NCI-H1930 (cell line): ENCODE measurements around the gene PAIP2B.

Experiments
- DNase-seq, 2 experiments: peaks; one replicate each; lab custom pipeline; 2025; lab: John Stamatoyannopoulos, UW

Gene PAIP2B

DNA sequence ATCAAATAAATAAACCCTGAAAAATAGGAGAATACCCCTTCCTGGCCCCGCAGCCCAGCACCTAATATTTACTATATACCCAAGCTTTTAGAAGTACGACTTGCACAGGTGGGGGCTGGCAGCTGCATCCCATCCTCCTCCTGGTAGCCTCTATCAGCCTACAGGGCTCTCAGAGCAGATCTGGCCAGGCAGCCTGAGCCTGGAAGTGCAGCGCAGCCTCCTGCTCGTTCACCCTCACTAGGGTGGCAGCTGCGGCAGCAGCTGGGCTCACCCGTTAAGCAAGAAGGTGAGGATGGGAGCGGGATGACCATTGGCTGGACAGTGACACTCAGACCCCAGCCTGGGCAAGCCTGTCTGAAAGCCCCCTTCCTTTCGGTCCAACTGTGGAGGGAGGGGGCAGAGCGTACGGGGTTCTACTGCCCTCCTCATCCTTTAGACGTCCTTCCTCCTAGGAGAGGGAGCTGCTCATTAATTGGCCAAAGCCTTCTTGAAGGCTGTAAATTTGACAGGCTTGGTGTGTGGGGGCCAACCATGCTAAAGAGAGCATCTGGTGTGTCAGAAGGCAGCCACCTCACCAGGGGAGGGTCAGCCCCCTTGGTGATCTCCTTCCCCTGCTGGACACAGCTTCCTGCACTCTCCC lies 73.2 kb downstream of the PAIP2B start:
- DNase-seq = no peak

DNA sequence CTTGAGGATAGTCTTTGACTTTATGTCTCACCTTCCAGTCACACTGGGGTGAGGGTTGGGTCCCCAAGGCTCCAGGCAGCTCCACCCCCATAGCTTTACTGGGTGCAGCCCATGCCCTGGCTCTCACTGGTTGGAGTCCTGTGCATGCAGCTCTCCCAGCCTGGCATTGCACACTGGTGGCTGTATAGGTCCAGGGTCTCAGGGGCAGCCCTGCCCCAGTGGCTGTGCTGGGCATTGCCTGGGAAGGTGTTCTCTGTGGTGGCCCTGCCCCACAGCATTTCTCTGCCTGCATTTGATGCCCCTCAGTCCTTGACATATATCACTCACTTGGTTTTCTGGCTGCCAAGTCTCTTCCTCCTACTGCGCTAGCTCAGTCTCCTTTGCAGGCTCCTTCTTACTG lies 75.3 kb downstream of the PAIP2B start:
- no peak for DNase-seq

DNA sequence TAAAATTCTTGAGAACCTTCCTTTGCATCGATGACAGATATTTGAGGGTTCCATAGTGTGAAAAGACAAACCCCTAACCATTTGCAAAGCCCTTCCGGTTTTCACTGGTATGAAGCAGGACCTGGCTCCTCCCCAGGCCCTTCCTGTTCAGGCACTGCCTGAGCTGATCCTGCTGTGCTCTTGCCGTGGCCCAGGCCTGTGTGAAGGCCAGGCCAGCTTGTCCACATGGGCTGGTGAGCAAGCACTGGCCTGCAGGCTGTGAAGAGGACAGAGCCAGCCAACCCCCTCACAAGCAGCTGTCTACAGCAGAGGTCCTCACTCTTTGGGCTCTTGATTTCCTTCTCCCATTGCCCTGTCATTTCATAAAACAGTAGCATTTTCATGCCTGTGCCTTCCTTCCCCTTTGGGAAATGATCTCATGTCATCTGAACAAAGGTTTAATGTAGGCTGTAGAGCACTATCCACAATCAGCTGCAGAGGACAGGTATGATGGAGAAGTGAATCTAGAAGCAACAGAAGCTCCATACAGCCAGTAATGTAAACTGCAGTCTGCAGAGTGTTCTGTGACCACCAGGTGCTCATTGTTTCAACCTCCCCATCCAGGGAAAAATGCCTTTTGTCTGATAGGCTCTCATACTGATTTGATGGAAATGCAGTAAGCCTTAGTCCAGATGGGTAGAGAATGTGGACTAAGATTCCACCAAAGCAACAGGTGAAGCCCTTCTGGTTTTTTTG lies 76.7 kb downstream of the PAIP2B start:
- no peak for DNase-seq

DNA sequence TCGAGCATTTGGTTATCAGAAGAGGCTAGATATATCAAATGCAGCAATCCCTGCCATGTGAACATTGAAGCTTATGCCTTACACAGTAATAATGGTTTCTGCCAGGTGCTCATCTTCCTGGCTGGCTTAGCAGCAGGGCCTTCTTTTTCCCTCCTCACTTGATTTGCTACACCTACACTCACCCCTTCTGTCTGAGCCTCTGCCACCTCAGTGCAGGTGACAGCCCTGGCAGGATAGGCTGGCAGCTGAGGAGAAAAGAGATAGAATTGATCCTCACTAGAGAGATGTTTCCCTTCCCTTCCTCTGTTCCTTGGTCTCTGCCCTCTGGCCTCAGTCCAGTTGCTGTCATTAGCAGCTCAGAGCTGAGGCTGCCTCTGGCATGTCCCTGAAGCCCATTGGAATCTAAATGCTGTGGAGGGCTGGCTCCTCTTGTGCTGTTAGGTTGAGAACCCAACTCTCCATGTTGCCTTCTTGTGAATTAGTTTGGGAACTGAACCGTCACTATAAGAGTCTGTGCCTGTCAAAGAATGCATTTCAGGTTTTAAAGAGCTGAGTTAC lies 78.3 kb downstream of the PAIP2B start:
- DNase-seq = no peak

DNA sequence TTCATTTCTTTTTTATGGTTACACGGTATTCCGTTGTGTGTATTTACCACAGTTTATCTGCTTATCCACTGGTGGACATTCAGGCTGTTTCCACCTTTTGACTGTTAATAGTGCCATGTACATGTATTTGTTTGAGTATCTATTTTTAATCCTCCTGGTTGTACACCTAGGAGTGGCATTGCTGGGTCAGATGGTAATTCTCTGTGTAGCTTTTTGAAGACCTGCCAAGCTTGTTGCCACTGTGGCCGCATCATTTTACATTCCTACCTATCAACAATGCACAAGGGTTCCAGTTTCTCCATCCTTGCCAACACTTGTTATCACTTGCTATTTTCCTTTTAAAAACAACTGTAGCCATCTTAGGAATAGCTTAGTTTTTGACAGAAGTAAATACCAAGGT lies 83.1 kb downstream of the PAIP2B start:
- no peak for DNase-seq

DNA sequence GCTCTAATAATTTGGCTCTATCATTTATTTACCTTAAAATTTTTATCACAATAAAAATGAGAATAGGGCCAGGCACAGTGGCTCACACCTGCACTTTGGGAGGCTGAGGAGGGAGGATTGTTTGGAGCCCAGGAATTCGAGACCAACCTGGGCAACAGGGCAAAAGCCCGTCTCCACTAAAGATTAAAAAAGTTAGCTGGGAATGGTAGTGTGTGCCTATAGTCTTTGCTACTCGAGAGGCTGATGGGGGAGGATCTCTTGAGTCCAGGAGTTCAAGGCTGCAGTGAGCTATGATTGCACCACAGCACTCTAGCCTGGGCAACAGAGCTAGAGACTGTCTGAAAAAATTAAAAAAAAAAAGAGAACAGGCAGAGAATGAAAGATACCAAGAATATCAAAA lies 90.7 kb downstream of the PAIP2B start:
- DNase-seq = no peak

DNA sequence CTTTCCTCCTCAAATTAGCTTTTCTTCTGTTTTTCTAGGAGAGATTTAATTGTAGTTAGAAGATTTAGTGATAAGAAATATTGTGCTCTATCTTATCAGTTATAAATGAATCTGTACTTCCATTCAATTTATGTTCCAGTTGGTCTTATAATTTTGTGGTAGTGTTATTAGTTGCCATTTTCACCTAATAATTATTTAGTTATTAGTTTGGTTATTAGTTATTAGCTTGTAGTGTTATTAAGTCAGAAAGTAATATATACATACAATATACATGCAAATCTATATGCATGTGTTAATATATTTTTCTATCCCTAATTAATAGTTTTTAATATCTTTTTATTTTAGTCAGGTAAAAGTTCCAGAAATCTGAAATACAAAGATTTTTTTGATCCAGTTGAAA lies 93.3 kb downstream of the PAIP2B start:
- DNase-seq = no peak
